GM10248 (cell line): Measurements from ENCODE around the gene RSAD1.

Experiments
- CTCF ChIA-PET: fragments of 300-600 bp; sonication (Branson Sonifier 250); formaldehyde crosslinking; extraction: SDS; loops from one replicate; lab custom pipeline; 2021; ENCODE audit warnings: antibody characterized with exemption; lab: Yijun Ruan, JAX
- POLR2A ChIA-PET: fragments of 350-650 bp; sonication (Branson Sonifier 250); formaldehyde crosslinking; extraction: SDS; loops from one replicate; lab custom pipeline; 2020; ENCODE audit warnings: antibody characterized with exemption; lab: Yijun Ruan, JAX
- DNase-seq: peaks from one replicate; pipeline ENCODE4 v3.0.0; 2012; ENCODE audit errors: extremely low spot score
- CTCF ChIP-seq: IDR thresholded peaks from 2 replicates; pipeline ENCODE4 v1.5.1; 2012; ENCODE audit warnings: mild to moderate bottlenecking, low read depth; ENCODE audit errors: extremely low read depth, missing control alignments, control extremely low read depth

Gene RSAD1

GRCh38 chr17:50462446-50462845, 16.2 kb upstream of the RSAD1 start:
- ChIA-PET CTCF (no interaction called here), POLR2A (no interaction called here)
- TF ChIP-seq CTCF, result no peak
- DNase-seq, result no peak

GRCh38 chr17:50464121-50464520, 14.5 kb upstream of the RSAD1 start:
- DNase-seq, result no peak
- CTCF ChIA-PET, result interaction anchor here (1.1 to 1.3 kb wide), 2 partner anchors 8 to 10 kb away, joined by 3 to 4 read pairs; no protein-coding TSS in a partner anchor
- no peak for TF ChIP-seq CTCF
- POLR2A ChIA-PET, result no interaction called here

GRCh38 chr17:50464736-50465135, 13.9 kb upstream of the RSAD1 start:
- CTCF ChIA-PET, result interaction anchor here (1.3 kb wide), 1 partner anchor 10 kb away, joined by 4 read pairs; no protein-coding TSS in a partner anchor
- no peak for TF ChIP-seq CTCF
- POLR2A ChIA-PET, result no interaction called here
- DNase-seq, result no peak

GRCh38 chr17:50465171-50465570, 13.5 kb upstream of the RSAD1 start:
- TF ChIP-seq CTCF, result no peak
- DNase-seq, result no peak
- ChIA-PET CTCF (interaction anchor here (1.3 kb wide), 1 partner anchor 9 kb away, joined by 4 read pairs; no protein-coding TSS in a partner anchor), POLR2A (no interaction called here)

GRCh38 chr17:50465635-50466034, 13.0 kb upstream of the RSAD1 start:
- ChIA-PET POLR2A (interaction anchor here (0.6 kb wide), 1 partner anchor 318 kb away, joined by 5 read pairs; no protein-coding TSS in a partner anchor), CTCF (interaction anchor here (1.3 kb wide), 1 partner anchor 9 kb away, joined by 4 read pairs; no protein-coding TSS in a partner anchor)
- no peak for TF ChIP-seq CTCF
- DNase-seq, result no peak

GRCh38 chr17:50466371-50467113, 12.1 kb upstream of the RSAD1 start:
- ChIA-PET CTCF (no interaction called here), POLR2A (interaction anchor here (0.6 kb wide), 1 partner anchor 319 kb away, joined by 5 read pairs; no protein-coding TSS in a partner anchor)
- DNase-seq, result no peak
- no peak for TF ChIP-seq CTCF
